ENCODE measurements around the gene SARNP.
"Not testable (repeated sequence)": the region's sequence is repeated elsewhere in the genome, so short reads cannot be mapped to it uniquely, and the experiment has no call there.

The SARNP gene

GRCh38 chr12:55817345-55818139 lies at the start of gene SARNP, which contains the start of gene ORMDL2:
Gene SARNP, minus strand, starts transcription at chr12:55817724. Its CDS starts 23 bp downstream, at chr12:55817701.
Gene ORMDL2, plus strand, starts transcription at chr12:55818041. Its CDS starts 959 bp downstream, at chr12:55819000.
- DNase-seq (ENCODE audit: low read depth in 2 of 2), result peak; percentile 83 to 94

- DNase-seq (ENCODE audit: low read depth in 2 of 2), result not testable (repeated sequence)
Observed at GRCh38 chr12:55866454-55867004, 49.0 kb upstream of the SARNP start.

GRCh38 chr12:55865327-55865726 lies 47.8 kb upstream of the SARNP start:
- DNase-seq (ENCODE audit: low read depth in 2 of 2), result no peak

- not testable (repeated sequence) for DNase-seq (ENCODE audit: low read depth in 2 of 2)
Observed at GRCh38 chr12:55862931-55863330, 45.4 kb upstream of the SARNP start.

GRCh38 chr12:55862286-55862685 lies 44.8 kb upstream of the SARNP start:
- DNase-seq (ENCODE audit: low read depth in 2 of 2), result no peak

- DNase-seq (ENCODE audit: low read depth in 2 of 2), result no peak
Observed at GRCh38 chr12:55861871-55862270, 44.3 kb upstream of the SARNP start.

- no peak for DNase-seq (ENCODE audit: low read depth in 2 of 2)
Observed at GRCh38 chr12:55861396-55861795, 43.9 kb upstream of the SARNP start.

GRCh38 chr12:55852740-55853139 lies 35.2 kb upstream of the SARNP start:
- no peak for DNase-seq (ENCODE audit: low read depth in 2 of 2)

GRCh38 chr12:55850893-55851292 lies 33.4 kb upstream of the SARNP start:
- no peak for DNase-seq (ENCODE audit: low read depth in 2 of 2)

- DNase-seq (ENCODE audit: low read depth in 2 of 2), result no peak
Observed at GRCh38 chr12:55850401-55850800, 32.9 kb upstream of the SARNP start.

- no peak for DNase-seq (ENCODE audit: low read depth in 2 of 2)
Observed at GRCh38 chr12:55849616-55850343, 32.3 kb upstream of the SARNP start.

- DNase-seq (ENCODE audit: low read depth in 2 of 2), result peak in 1 of 2 donors; percentile 12
Observed at GRCh38 chr12:55847603-55848291, 30.2 kb upstream of the SARNP start.

GRCh38 chr12:55847033-55847432 lies 29.5 kb upstream of the SARNP start:
- peak in 1 of 2 donors; percentile 16 for DNase-seq (ENCODE audit: low read depth in 2 of 2)

- DNase-seq (ENCODE audit: low read depth in 2 of 2), result no peak
Observed at GRCh38 chr12:55845785-55846496, 28.4 kb upstream of the SARNP start.

GRCh38 chr12:55845361-55845760 lies 27.8 kb upstream of the SARNP start:
- no peak for DNase-seq (ENCODE audit: low read depth in 2 of 2)

GRCh38 chr12:55844961-55845360 lies 27.4 kb upstream of the SARNP start:
- DNase-seq (ENCODE audit: low read depth in 2 of 2), result no peak

- no peak for DNase-seq (ENCODE audit: low read depth in 2 of 2)
Observed at GRCh38 chr12:55843431-55843830, 25.9 kb upstream of the SARNP start.

GRCh38 chr12:55842681-55843429 lies 25.3 kb upstream of the SARNP start, which contains the start of gene MMP19:
Gene MMP19, minus strand, starts transcription at chr12:55842936. Its CDS starts 106 bp downstream, at chr12:55842830.
- no peak for DNase-seq (ENCODE audit: low read depth in 2 of 2)

- DNase-seq (ENCODE audit: low read depth in 2 of 2), result no peak
Observed at GRCh38 chr12:55840581-55841351, 23.2 kb upstream of the SARNP start.
